ENCODE measurements around the gene MAL. TPM values are rescaled to one million over a fixed set of nuclear protein-coding genes. Genes with fewer than 3 reads are reported as not detected.

The MAL gene
- total RNA-seq, 1 donor from 2014 or later, result 250 TPM

- H3K27me3 Mint-ChIP-seq, result peaks cover 3% of the 10 kb centered on the region
- peak overlapping the region; percentile 56 for H3K27ac Mint-ChIP-seq
- H3K9me3 Mint-ChIP-seq, result peaks cover 5% of the 10 kb centered on the region
- DNase-seq (ENCODE audit: extremely low spot score, unreplicated experiment), result no peak
- H3K36me3 Mint-ChIP-seq, result no peaks in the 10 kb centered on the region
- no peak overlapping the region for H3K4me3 Mint-ChIP-seq
- TF ChIP-seq, protein P1, sequence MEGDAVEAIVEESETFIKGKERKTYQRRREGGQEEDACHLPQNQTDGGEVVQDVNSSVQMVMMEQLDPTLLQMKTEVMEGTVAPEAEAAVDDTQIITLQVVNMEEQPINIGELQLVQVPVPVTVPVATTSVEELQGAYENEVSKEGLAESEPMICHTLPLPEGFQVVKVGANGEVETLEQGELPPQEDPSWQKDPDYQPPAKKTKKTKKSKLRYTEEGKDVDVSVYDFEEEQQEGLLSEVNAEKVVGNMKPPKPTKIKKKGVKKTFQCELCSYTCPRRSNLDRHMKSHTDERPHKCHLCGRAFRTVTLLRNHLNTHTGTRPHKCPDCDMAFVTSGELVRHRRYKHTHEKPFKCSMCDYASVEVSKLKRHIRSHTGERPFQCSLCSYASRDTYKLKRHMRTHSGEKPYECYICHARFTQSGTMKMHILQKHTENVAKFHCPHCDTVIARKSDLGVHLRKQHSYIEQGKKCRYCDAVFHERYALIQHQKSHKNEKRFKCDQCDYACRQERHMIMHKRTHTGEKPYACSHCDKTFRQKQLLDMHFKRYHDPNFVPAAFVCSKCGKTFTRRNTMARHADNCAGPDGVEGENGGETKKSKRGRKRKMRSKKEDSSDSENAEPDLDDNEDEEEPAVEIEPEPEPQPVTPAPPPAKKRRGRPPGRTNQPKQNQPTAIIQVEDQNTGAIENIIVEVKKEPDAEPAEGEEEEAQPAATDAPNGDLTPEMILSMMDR (conservative IDR thresholded peaks at IDR 0.05), result no peak
- peaks cover 41% of the 10 kb centered on the region for H3K4me1 Mint-ChIP-seq (ENCODE audit: unreplicated experiment)
These were observed 10.1 kb upstream of the MAL start for GRCh38 chr2:95015261-95015912.

DNA sequence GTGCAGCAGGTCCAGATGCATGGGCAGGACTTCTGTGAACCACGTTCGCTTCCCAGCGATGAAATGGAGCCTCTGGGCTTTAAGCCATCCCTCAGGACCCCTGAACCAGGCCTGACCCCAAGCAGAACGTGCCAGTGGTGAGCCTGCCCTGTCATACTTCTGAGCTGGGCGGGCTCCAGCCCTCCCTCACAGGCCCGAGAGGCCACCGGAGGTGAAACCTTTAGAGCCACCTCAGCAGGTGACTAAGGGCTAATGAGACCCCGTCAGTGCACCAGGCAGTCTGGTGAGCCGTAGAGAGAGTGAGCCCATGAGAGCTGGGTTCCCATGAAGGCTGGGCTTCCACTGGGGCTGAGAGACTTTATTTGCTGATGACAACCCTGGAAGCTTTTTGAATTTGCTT is 8.9 kb upstream of the MAL start:
- H3K27me3 Mint-ChIP-seq, result peaks cover 6% of the 10 kb centered on the region
- peaks cover 5% of the 10 kb centered on the region for H3K9me3 Mint-ChIP-seq
- H3K27ac Mint-ChIP-seq, result peak overlapping the region; percentile 97
- H3K36me3 Mint-ChIP-seq, result no peaks in the 10 kb centered on the region
- no peak overlapping the region for H3K4me3 Mint-ChIP-seq
- no peak for DNase-seq (ENCODE audit: extremely low spot score, unreplicated experiment)
- peaks cover 49% of the 10 kb centered on the region for H3K4me1 Mint-ChIP-seq (ENCODE audit: unreplicated experiment)
- TF ChIP-seq, protein P1 (conservative IDR thresholded peaks at IDR 0.05), result no peak

- Mint-ChIP-seq H3K27ac (peak overlapping the region; percentile 97), H3K4me3 (peak overlapping the region; percentile 42), H3K9me3 (peaks cover 5% of the 10 kb centered on the region), H3K4me1 (ENCODE audit: unreplicated experiment) (peaks cover 49% of the 10 kb centered on the region), H3K27me3 (peaks cover 7% of the 10 kb centered on the region), H3K36me3 (no peaks in the 10 kb centered on the region)
- TF ChIP-seq, protein P1 (conservative IDR thresholded peaks at IDR 0.05), result no peak
- no peak for DNase-seq (ENCODE audit: extremely low spot score, unreplicated experiment)
These were observed 8.4 kb upstream of the MAL start for GRCh38 chr2:95017071-95017501.

DNA sequence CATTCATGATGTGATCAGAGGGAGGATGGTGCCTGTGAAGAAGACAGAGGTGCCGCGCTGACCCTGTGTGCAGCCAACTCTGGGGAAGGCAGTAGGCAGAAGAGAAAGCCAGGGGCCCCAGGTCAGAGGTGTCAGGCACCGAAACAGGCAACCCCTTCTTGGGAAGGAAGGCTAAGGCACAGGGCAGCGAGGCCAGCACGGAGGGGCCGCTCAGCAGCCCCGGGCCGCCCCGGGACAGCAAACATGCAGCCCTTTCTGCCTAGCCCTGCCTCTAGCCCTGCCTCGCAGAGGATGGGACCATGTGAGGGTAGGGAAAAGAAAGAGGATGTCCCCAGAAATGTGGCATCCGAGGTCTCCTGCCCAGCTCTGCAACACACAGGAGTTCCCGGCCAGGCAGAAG is 7.7 kb upstream of the MAL start:
- H3K27me3 Mint-ChIP-seq, result peaks cover 13% of the 10 kb centered on the region
- peaks cover 5% of the 10 kb centered on the region for H3K9me3 Mint-ChIP-seq
- DNase-seq (ENCODE audit: extremely low spot score, unreplicated experiment), result no peak
- peak overlapping the region; percentile 97 for H3K27ac Mint-ChIP-seq
- peaks cover 42% of the 10 kb centered on the region for H3K4me1 Mint-ChIP-seq (ENCODE audit: unreplicated experiment)
- peak overlapping the region; percentile 42 for H3K4me3 Mint-ChIP-seq
- TF ChIP-seq, protein P1 (conservative IDR thresholded peaks at IDR 0.05), result no peak
- no peaks in the 10 kb centered on the region for H3K36me3 Mint-ChIP-seq

GRCh38 chr2:95018301-95018700 is 7.2 kb upstream of the MAL start:
- TF ChIP-seq, protein P1 (conservative IDR thresholded peaks at IDR 0.05), result no peak
- peak overlapping the region; percentile 91 for H3K27ac Mint-ChIP-seq
- H3K36me3 Mint-ChIP-seq, result no peaks in the 10 kb centered on the region
- H3K4me3 Mint-ChIP-seq, result no peak overlapping the region
- peaks cover 5% of the 10 kb centered on the region for H3K9me3 Mint-ChIP-seq
- H3K27me3 Mint-ChIP-seq, result peaks cover 18% of the 10 kb centered on the region
- H3K4me1 Mint-ChIP-seq (ENCODE audit: unreplicated experiment), result peaks cover 46% of the 10 kb centered on the region
- DNase-seq (ENCODE audit: extremely low spot score, unreplicated experiment), result no peak

Measured in type B pancreatic cell (in vitro differentiated cells).